Trophoblast cell (in vitro differentiated cells and primary cell): ENCODE data around the gene TTC16.

Source experiments
- DNase-seq, 2 donors: peaks; one replicate each; pipeline ENCODE4 v3.0.0-alpha.2; 2016
- H2AFZ ChIP-seq: 2 replicates; pipeline ENCODE4 v1.6.1; 2013; ENCODE audit warnings: low read length, moderate library complexity, mild to moderate bottlenecking; ENCODE audit not compliant: insufficient read depth, poor library complexity
- H2AK5ac ChIP-seq: 2 replicates; pipeline ENCODE4 v1.6.1; 2013; ENCODE audit warnings: mild to moderate bottlenecking, low read length
- H2BK120ac ChIP-seq: 2 replicates; pipeline ENCODE4 v1.6.1; 2013; ENCODE audit warnings: low read length, mild to moderate bottlenecking, moderate library complexity; ENCODE audit not compliant: insufficient read depth, poor library complexity
- H2BK12ac ChIP-seq: 2 replicates; pipeline ENCODE4 v1.6.1; 2013; ENCODE audit warnings: mild to moderate bottlenecking, low read length, moderate library complexity
- H2BK5ac ChIP-seq: 2 replicates; pipeline ENCODE4 v1.6.1; 2013; ENCODE audit warnings: low read length, low read depth, moderate library complexity, mild to moderate bottlenecking; ENCODE audit not compliant: poor library complexity
- H3K14ac ChIP-seq: 2 replicates; pipeline ENCODE4 v1.6.1; 2013; ENCODE audit warnings: mild to moderate bottlenecking, low read length
- H3K18ac ChIP-seq: 2 replicates; pipeline ENCODE4 v1.6.1; 2013; ENCODE audit warnings: mild to moderate bottlenecking, low read length
- H3K23ac ChIP-seq: 2 replicates; pipeline ENCODE4 v1.6.1; 2013; ENCODE audit warnings: low read length
- H3K27ac ChIP-seq: 2 replicates; pipeline ENCODE4 v1.5.1; 2013; ENCODE audit warnings: low read depth, mild to moderate bottlenecking, inconsistent platforms, low read length, moderate library complexity
- H3K27me3 ChIP-seq: 2 replicates; pipeline ENCODE4 v1.6.1; 2013; ENCODE audit warnings: inconsistent platforms, mild to moderate bottlenecking, low read length, moderate library complexity; ENCODE audit not compliant: insufficient read depth
- H3K36me3 ChIP-seq, 2 experiments: 1 replicate in 1 of 2; 2 replicates in 1 of 2; pipeline ENCODE4 v1.6.1; 2013; ENCODE audit warnings: low read length in 2 of 2, mild to moderate bottlenecking in 2 of 2, moderate library complexity in 1 of 2; ENCODE audit not compliant: insufficient read depth in 2 of 2, control insufficient read depth in 1 of 2
- H3K4ac ChIP-seq: 2 replicates; pipeline ENCODE4 v1.6.1; 2013; ENCODE audit warnings: low read depth, mild to moderate bottlenecking, low read length, moderate library complexity
- H3K4me1 ChIP-seq, 2 experiments: 1 replicate in 1 of 2; 2 replicates in 1 of 2; pipeline ENCODE4 v1.6.1; 2013; ENCODE audit warnings: low read length in 2 of 2, mild to moderate bottlenecking in 2 of 2, moderate library complexity in 1 of 2; ENCODE audit not compliant: insufficient read depth in 2 of 2, control insufficient read depth in 1 of 2
- H3K4me2 ChIP-seq: 2 replicates; pipeline ENCODE4 v1.6.1; 2013; ENCODE audit warnings: inconsistent platforms, mild to moderate bottlenecking, low read length, moderate library complexity
- H3K4me3 ChIP-seq: 2 replicates; pipeline ENCODE4 v1.5.1; 2013; ENCODE audit warnings: mild to moderate bottlenecking, low read depth, low read length, inconsistent platforms
- H3K79me1 ChIP-seq: one replicate; pipeline ENCODE4 v1.6.1; 2013; ENCODE audit warnings: low read length
- H3K79me2 ChIP-seq: 2 replicates; pipeline ENCODE4 v1.6.1; 2013; ENCODE audit warnings: low read length, mild to moderate bottlenecking; ENCODE audit not compliant: control insufficient read depth, insufficient read depth, poor library complexity
- H3K9ac ChIP-seq: 2 replicates; pipeline ENCODE4 v1.6.1; 2013; ENCODE audit warnings: mild to moderate bottlenecking, low read length
- H3K9me3 ChIP-seq: 2 replicates; pipeline ENCODE4 v1.6.1; 2013; ENCODE audit warnings: low read depth, mild to moderate bottlenecking, control low read depth, inconsistent platforms, low read length; ENCODE audit not compliant: insufficient read depth
- H4K12ac ChIP-seq: 2 replicates; pipeline ENCODE4 v1.6.1; 2013; ENCODE audit warnings: low read depth, mild to moderate bottlenecking, low read length, moderate library complexity
- H4K8ac ChIP-seq: 2 replicates; pipeline ENCODE4 v1.6.1; 2013; ENCODE audit warnings: low read depth, mild to moderate bottlenecking, low read length, moderate library complexity
- H4K91ac ChIP-seq: one replicate; pipeline ENCODE4 v1.6.1; 2013; ENCODE audit warnings: low read depth, mild to moderate bottlenecking, low read length, moderate library complexity
- WGBS: extraction: QIAGEN DNeasy Blood & Tissue Kit; methylation state at CpG from one replicate; pipeline ENCODE4 v1.1.7; 2013; ENCODE audit warnings: missing lambda C conversion rate; ENCODE audit not compliant: insufficient read length, insufficient coverage; ENCODE audit errors: extremely low coverage; 5-methylcytosine and 5-hydroxymethylcytosine counted together

TTC16 gene

GRCh38 chr9:127708952-127709587 is 6.8 kb upstream of the TTC16 start:
- Histone ChIP-seq H2BK5ac (no peak overlapping the region), H3K4me1 (peaks cover 0 to 4% of the 10 kb centered on the region in 2 experiments), H4K8ac (no peak overlapping the region), H3K79me1 (no peaks in the 10 kb centered on the region), H3K4me3 (no peak overlapping the region), H4K12ac (no peak overlapping the region), H3K14ac (no peak overlapping the region), H2BK120ac (no peak overlapping the region), H3K9ac (no peak overlapping the region), H2AK5ac (no peak overlapping the region), H4K91ac (no peak overlapping the region), H3K4me2 (no peak overlapping the region), H2AFZ (no peak overlapping the region), H3K79me2 (no peaks in the 10 kb centered on the region), H3K9me3 (no peaks in the 10 kb centered on the region), H3K23ac (no peak overlapping the region), H3K27ac (no peak overlapping the region), H3K36me3 (no peaks in the 10 kb centered on the region), H3K18ac (no peak overlapping the region), H3K4ac (no peak overlapping the region), H2BK12ac (no peak overlapping the region), H3K27me3 (no peaks in the 10 kb centered on the region)
- no peak for DNase-seq
- no CpG with 5 or more reads among the region's 8 CpGs for WGBS

GRCh38 chr9:127710204-127710783 is 5.6 kb upstream of the TTC16 start:
- Histone ChIP-seq H3K4me3 (no peak overlapping the region), H4K8ac (no peak overlapping the region), H3K36me3 (no peaks in the 10 kb centered on the region), H3K4me2 (no peak overlapping the region), H4K91ac (no peak overlapping the region), H3K27me3 (peaks cover 2% of the 10 kb centered on the region), H2BK5ac (no peak overlapping the region), H3K79me2 (no peaks in the 10 kb centered on the region), H3K9me3 (no peaks in the 10 kb centered on the region), H3K9ac (no peak overlapping the region), H3K79me1 (no peaks in the 10 kb centered on the region), H4K12ac (no peak overlapping the region), H3K4ac (no peak overlapping the region), H2BK12ac (no peak overlapping the region), H3K18ac (no peak overlapping the region), H2AK5ac (no peak overlapping the region), H3K14ac (no peak overlapping the region), H3K23ac (no peak overlapping the region), H3K27ac (no peak overlapping the region), H3K4me1 (peaks cover 0 to 10% of the 10 kb centered on the region in 2 experiments), H2BK120ac (no peak overlapping the region), H2AFZ (no peak overlapping the region)
- no CpG with 5 or more reads among the region's 10 CpGs for WGBS
- DNase-seq: no peak

- no peak overlapping the region for H3K4me3 ChIP-seq
- peaks cover 0 to 13% of the 10 kb centered on the region in 2 experiments for H3K4me1 ChIP-seq
- no peak for DNase-seq
- no peak overlapping the region for H2BK5ac ChIP-seq
- no peak overlapping the region for H2AFZ ChIP-seq
- peaks cover 2% of the 10 kb centered on the region for H3K27me3 ChIP-seq
- H2BK120ac ChIP-seq: no peak overlapping the region
- no peak overlapping the region for H3K18ac ChIP-seq
- no peak overlapping the region for H4K91ac ChIP-seq
- no peak overlapping the region for H3K14ac ChIP-seq
- no peak overlapping the region for H3K4me2 ChIP-seq
- no peak overlapping the region for H4K8ac ChIP-seq
- H3K79me2 ChIP-seq: no peaks in the 10 kb centered on the region
- H2BK12ac ChIP-seq: no peak overlapping the region
- no peak overlapping the region for H3K9ac ChIP-seq
- no peak overlapping the region for H3K4ac ChIP-seq
- no CpG with 5 or more reads among the region's 9 CpGs for WGBS
- no peaks in the 10 kb centered on the region for H3K9me3 ChIP-seq
- no peaks in the 10 kb centered on the region for H3K79me1 ChIP-seq
- H3K23ac ChIP-seq: no peak overlapping the region
- no peak overlapping the region for H4K12ac ChIP-seq
- no peaks in the 10 kb centered on the region for H3K36me3 ChIP-seq
- no peak overlapping the region for H3K27ac ChIP-seq
- H2AK5ac ChIP-seq: no peak overlapping the region
These were observed 4.6 kb upstream of the TTC16 start for GRCh38 chr9:127711226-127711701.

GRCh38 chr9:127711831-127712274 is 4.0 kb upstream of the TTC16 start:
- H3K9ac ChIP-seq: no peak overlapping the region
- no peaks in the 10 kb centered on the region for H3K79me1 ChIP-seq
- H3K9me3 ChIP-seq: no peaks in the 10 kb centered on the region
- H4K8ac ChIP-seq: no peak overlapping the region
- no peak overlapping the region for H2BK12ac ChIP-seq
- no peak overlapping the region for H2AK5ac ChIP-seq
- no peak overlapping the region for H4K91ac ChIP-seq
- H2BK5ac ChIP-seq: no peak overlapping the region
- H3K23ac ChIP-seq: no peak overlapping the region
- no peak overlapping the region for H4K12ac ChIP-seq
- H3K4me3 ChIP-seq: no peak overlapping the region
- H2AFZ ChIP-seq: no peak overlapping the region
- WGBS: no CpG with 5 or more reads among the region's 11 CpGs
- no peaks in the 10 kb centered on the region for H3K36me3 ChIP-seq
- peaks cover 0 to 12% of the 10 kb centered on the region in 2 experiments for H3K4me1 ChIP-seq
- H3K27ac ChIP-seq: no peak overlapping the region
- DNase-seq: no peak
- H2BK120ac ChIP-seq: no peak overlapping the region
- no peak overlapping the region for H3K18ac ChIP-seq
- peaks cover 2% of the 10 kb centered on the region for H3K27me3 ChIP-seq
- H3K79me2 ChIP-seq: no peaks in the 10 kb centered on the region
- no peak overlapping the region for H3K4ac ChIP-seq
- no peak overlapping the region for H3K4me2 ChIP-seq
- no peak overlapping the region for H3K14ac ChIP-seq
